Measurements from ENCODE around the gene CTU1.
"Not testable (repeated sequence)": the region's sequence is repeated elsewhere in the genome, so short reads cannot be mapped to it uniquely, and the experiment has no call there.

CTU1 gene

GRCh38 chr19:51108066-51108804, at the start of gene CTU1:
Gene CTU1, minus strand, starts transcription at chr19:51108409. Its CDS starts 3,840 bp downstream, at chr19:51104569.
- DNase-seq (ENCODE audit: low read depth, low spot score) = peak; percentile 99

GRCh38 chr19:51157265-51157664, 49.1 kb upstream of the CTU1 start:
- DNase-seq (ENCODE audit: low read depth, low spot score) = no peak

- no peak for DNase-seq (ENCODE audit: low read depth, low spot score)
These were observed 48.5 kb upstream of the CTU1 start for GRCh38 chr19:51156710-51157109.

GRCh38 chr19:51150627-51151026, 42.4 kb upstream of the CTU1 start:
- DNase-seq (ENCODE audit: low read depth, low spot score) = no peak

GRCh38 chr19:51148580-51148979, 40.4 kb upstream of the CTU1 start:
- no peak for DNase-seq (ENCODE audit: low read depth, low spot score)

GRCh38 chr19:51147663-51148062, 39.5 kb upstream of the CTU1 start:
- DNase-seq (ENCODE audit: low read depth, low spot score) = no peak

- DNase-seq (ENCODE audit: low read depth, low spot score) = no peak
These were observed 38.5 kb upstream of the CTU1 start for GRCh38 chr19:51146751-51147150.

GRCh38 chr19:51145916-51146493, 37.8 kb upstream of the CTU1 start:
- DNase-seq (ENCODE audit: low read depth, low spot score) = no peak

GRCh38 chr19:51144482-51145045, 36.4 kb upstream of the CTU1 start:
- DNase-seq (ENCODE audit: low read depth, low spot score) = no peak

- no peak for DNase-seq (ENCODE audit: low read depth, low spot score)
These were observed 35.3 kb upstream of the CTU1 start for GRCh38 chr19:51143486-51143885.

GRCh38 chr19:51142809-51143475, 34.7 kb upstream of the CTU1 start:
- DNase-seq (ENCODE audit: low read depth, low spot score) = not testable (repeated sequence)

- DNase-seq (ENCODE audit: low read depth, low spot score) = no peak
These were observed 33.9 kb upstream of the CTU1 start, which contains the start of gene SIGLEC7 for GRCh38 chr19:51142119-51142518. Gene SIGLEC7, plus strand, starts transcription at chr19:51142301. Its CDS starts 69 bp downstream, at chr19:51142370.

- DNase-seq (ENCODE audit: low read depth, low spot score) = no peak
These were observed 33.0 kb upstream of the CTU1 start for GRCh38 chr19:51141181-51141580.

- no peak for DNase-seq (ENCODE audit: low read depth, low spot score)
These were observed 32.2 kb upstream of the CTU1 start for GRCh38 chr19:51140441-51140840.

- DNase-seq (ENCODE audit: low read depth, low spot score) = no peak
These were observed 31.2 kb upstream of the CTU1 start for GRCh38 chr19:51139299-51140014.

GRCh38 chr19:51138549-51138979, 30.4 kb upstream of the CTU1 start:
- DNase-seq (ENCODE audit: low read depth, low spot score) = no peak

- no peak for DNase-seq (ENCODE audit: low read depth, low spot score)
These were observed 29.7 kb upstream of the CTU1 start for GRCh38 chr19:51137792-51138425.

- DNase-seq (ENCODE audit: low read depth, low spot score) = no peak
These were observed 28.8 kb upstream of the CTU1 start for GRCh38 chr19:51136851-51137551.

- DNase-seq (ENCODE audit: low read depth, low spot score) = no peak
These were observed 28.0 kb upstream of the CTU1 start for GRCh38 chr19:51135986-51136762.

GRCh38 chr19:51135004-51135403, 26.8 kb upstream of the CTU1 start:
- no peak for DNase-seq (ENCODE audit: low read depth, low spot score)
